OCI-LY3 (cell line): Measurements from ENCODE around the gene PEPD.

Source experiments
- H2AFZ ChIP-seq: fragments of 200-600, 300-600 bp; shearing (Covaris generic); 2 replicates; pipeline ENCODE4 v1.6.0; 2014; ENCODE audit warnings: antibody characterized with exemption, low read depth, low read length
- H3K27ac ChIP-seq: fragments of 200-600, 300-600 bp; sonication (generic); 2 replicates; pipeline ENCODE4 v1.5.1; 2014; ENCODE audit warnings: mild to moderate bottlenecking, low read length, moderate library complexity, mixed read lengths
- H3K27me3 ChIP-seq: fragments of 200-600, 300-600 bp; sonication (generic); 2 replicates; pipeline ENCODE4 v1.6.1; 2014; ENCODE audit warnings: low read depth, low read length, mixed read lengths
- H3K36me3 ChIP-seq: fragments of 200-600, 300-600 bp; sonication (generic); replicated peaks from 2 replicates; pipeline ENCODE3; 2014; ENCODE audit warnings: low read depth, low read length, mixed read lengths
- H3K4me1 ChIP-seq: fragments of 300-600, 200-600 bp; sonication (generic); 2 replicates; pipeline ENCODE4 v1.6.1; 2014; ENCODE audit warnings: low read length, mixed read lengths
- H3K4me2 ChIP-seq: fragments of 200-600, 300-600 bp; sonication (generic); 2 replicates; pipeline ENCODE4 v1.6.1; 2014; ENCODE audit warnings: low read length, mixed read lengths
- H3K4me3 ChIP-seq: fragments of 300-600, 200-600 bp; sonication (generic); 2 replicates; pipeline ENCODE4 v1.5.1; 2014; ENCODE audit warnings: antibody characterized with exemption, mild to moderate bottlenecking, low read length, moderate library complexity
- H3K79me2 ChIP-seq: fragments of 300-600, 200-600 bp; shearing (Covaris generic); 2 replicates; pipeline ENCODE4 v1.6.1; 2014; ENCODE audit warnings: mild to moderate bottlenecking, low read length, mixed read lengths
- H3K9ac ChIP-seq: fragments of 300-600, 200-600 bp; shearing (Covaris generic); 2 replicates; pipeline ENCODE4 v1.6.0; 2014; ENCODE audit warnings: mild to moderate bottlenecking, low read length, moderate library complexity
- H3K9me3 ChIP-seq: fragments of 200-600, 300-600 bp; shearing (Covaris generic); 2 replicates; pipeline ENCODE4 v1.6.1; 2014; ENCODE audit warnings: low read length, mixed read lengths; ENCODE audit not compliant: insufficient read depth
- H4K20me1 ChIP-seq: fragments of 200-600, 300-600 bp; sonication (generic); 2 replicates; pipeline ENCODE4 v1.6.1; 2016; ENCODE audit warnings: low read length, mixed read lengths; ENCODE audit not compliant: insufficient read depth
- EZH2phosphoT487 ChIP-seq: fragments of 200-600 bp; shearing (Covaris generic); IDR thresholded peaks from 2 replicates; pipeline ENCODE4 v1.6.1; 2018; ENCODE audit warnings: antibody characterized with exemption, mixed run types, low read depth
- TF ChIP-seq, protein P1 (sequence below): fragments of 200-600, 300-600 bp; sonication (generic); IDR thresholded peaks from 2 replicates; pipeline ENCODE4 v1.5.1; 2014; ENCODE audit warnings: antibody characterized with exemption, low read length, low read depth

PEPD gene

DNA sequence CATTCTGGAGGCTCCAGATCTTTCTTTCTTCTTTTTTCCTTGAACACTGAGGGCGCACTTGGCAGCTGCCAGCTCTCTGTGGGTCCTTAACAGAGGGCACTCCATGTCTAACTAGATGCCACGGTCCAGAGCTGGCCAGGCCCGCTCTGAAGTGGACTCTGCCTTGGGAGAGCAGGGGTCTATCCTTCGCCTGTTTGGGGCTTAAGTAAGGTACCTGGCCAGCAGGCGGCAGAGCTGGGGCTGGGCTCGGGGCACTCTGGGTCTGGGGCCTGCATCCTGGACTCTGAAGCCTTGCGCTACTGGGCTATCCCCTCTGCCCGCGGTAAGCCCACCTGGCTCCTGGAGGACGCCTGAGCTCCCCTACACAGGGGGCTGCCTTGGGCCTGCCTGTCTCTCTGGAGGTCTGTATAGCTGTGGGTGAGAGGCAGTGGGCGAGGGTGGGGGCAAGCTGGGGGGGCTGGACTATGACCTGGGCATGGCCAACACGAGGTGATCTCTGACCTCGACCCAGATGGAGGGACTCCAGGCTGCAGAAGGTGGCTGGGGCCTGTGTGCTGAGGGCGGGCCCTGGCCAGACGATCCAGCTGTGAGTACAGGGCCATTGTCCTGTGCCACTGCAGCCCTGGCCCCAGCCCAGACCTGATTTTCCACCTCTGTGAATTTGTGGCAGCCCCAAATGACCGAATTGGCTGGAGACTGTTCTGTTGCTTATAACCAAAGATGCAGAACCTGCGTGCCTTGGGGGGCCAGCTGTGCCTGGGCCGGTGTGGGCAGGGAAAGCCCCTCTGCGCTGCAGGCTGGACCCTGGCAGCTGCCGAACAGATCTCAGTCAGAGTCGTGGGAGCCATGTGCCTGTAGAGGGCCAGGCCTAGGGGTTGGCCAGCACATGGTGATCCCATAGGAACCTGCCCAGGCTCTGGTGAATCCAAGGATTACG, 121.6 kb downstream of the PEPD start:
- no peak overlapping the region for H3K4me3 ChIP-seq
- TF ChIP-seq EZH2phosphoT487, result no peak
- TF ChIP-seq, protein P1, sequence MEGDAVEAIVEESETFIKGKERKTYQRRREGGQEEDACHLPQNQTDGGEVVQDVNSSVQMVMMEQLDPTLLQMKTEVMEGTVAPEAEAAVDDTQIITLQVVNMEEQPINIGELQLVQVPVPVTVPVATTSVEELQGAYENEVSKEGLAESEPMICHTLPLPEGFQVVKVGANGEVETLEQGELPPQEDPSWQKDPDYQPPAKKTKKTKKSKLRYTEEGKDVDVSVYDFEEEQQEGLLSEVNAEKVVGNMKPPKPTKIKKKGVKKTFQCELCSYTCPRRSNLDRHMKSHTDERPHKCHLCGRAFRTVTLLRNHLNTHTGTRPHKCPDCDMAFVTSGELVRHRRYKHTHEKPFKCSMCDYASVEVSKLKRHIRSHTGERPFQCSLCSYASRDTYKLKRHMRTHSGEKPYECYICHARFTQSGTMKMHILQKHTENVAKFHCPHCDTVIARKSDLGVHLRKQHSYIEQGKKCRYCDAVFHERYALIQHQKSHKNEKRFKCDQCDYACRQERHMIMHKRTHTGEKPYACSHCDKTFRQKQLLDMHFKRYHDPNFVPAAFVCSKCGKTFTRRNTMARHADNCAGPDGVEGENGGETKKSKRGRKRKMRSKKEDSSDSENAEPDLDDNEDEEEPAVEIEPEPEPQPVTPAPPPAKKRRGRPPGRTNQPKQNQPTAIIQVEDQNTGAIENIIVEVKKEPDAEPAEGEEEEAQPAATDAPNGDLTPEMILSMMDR, result no peak
- no peaks in the 10 kb centered on the region for H3K36me3 ChIP-seq
- H4K20me1 ChIP-seq, result no peaks in the 10 kb centered on the region
- H3K27ac ChIP-seq, result no peak overlapping the region
- H3K4me2 ChIP-seq, result no peak overlapping the region
- H3K4me1 ChIP-seq, result peaks cover 14% of the 10 kb centered on the region
- H3K27me3 ChIP-seq, result no peaks in the 10 kb centered on the region
- H3K9ac ChIP-seq, result no peak overlapping the region
- H3K79me2 ChIP-seq, result no peaks in the 10 kb centered on the region
- no peaks in the 10 kb centered on the region for H3K9me3 ChIP-seq
- H2AFZ ChIP-seq, result no peak overlapping the region

DNA sequence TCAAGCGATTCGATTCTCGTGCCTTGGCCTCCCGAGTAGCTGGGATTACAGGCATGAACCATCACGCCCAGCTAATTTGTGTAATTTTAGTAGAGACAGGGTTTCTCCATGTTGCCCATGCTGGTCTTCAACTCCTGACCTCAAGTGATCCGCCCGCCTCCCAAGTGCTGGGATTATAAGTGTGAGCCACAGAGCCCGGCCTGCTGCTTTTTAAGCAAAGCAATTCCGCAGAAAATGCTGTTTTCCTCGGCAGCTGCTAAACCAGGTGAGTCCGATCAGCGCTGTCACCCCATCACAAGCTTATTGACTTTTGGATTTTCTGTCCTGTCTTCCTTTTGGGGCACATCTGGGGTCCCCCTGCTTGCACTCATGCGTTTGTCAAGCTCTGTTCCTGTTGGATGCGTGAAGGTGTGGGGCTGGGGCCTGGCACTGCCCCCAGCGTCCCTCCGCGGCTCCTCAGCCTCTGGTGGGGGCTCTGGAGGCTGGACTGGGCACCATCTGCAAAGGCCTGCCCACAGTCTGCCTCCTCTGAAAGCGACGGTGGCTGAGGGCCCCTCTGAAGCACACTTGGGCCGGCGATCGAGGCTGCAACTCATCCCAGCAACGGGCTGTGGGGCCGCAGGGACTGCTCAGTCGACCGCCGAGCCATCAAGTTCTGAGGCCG, 122.4 kb downstream of the PEPD start:
- no peaks in the 10 kb centered on the region for H3K27me3 ChIP-seq
- H3K9ac ChIP-seq, result no peak overlapping the region
- H3K4me1 ChIP-seq, result peaks cover 6% of the 10 kb centered on the region
- H4K20me1 ChIP-seq, result no peaks in the 10 kb centered on the region
- H3K36me3 ChIP-seq, result no peaks in the 10 kb centered on the region
- H3K4me3 ChIP-seq, result no peak overlapping the region
- no peak overlapping the region for H3K4me2 ChIP-seq
- H3K9me3 ChIP-seq, result no peaks in the 10 kb centered on the region
- TF ChIP-seq EZH2phosphoT487, result no peak
- TF ChIP-seq, protein P1, result no peak
- H2AFZ ChIP-seq, result no peak overlapping the region
- no peaks in the 10 kb centered on the region for H3K79me2 ChIP-seq
- no peak overlapping the region for H3K27ac ChIP-seq

DNA sequence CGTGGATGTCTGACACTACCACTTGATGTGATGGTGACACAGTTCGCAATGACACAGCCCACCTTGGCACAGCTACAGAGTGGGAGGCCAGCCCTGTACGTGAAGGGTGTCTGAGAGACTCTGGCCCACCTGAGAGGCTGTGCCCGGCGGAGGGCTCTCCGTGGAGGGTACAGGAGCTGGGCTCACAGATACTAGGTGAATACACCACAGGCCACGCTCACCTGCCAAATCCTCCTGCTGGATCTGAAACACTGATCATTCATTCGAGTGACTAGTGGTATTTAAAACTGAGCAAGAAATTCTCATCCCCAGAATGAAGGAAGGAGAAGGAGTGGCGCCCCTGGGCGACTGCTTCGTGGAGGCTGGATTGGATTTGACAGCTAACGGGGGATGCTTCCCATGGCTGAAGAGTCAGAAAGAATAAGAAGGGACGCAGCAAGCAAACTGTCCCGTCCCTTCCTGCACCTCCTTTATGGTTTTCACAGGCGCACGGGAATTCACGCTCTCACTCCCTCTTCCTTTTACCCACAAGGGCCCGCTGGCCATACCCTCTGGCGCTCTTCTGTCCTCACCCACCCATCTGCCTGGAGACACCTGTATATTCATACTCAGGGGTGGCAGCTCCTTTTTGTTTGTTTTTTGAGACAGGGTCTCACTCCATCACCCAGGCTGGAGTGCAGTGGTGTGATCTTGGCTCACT, 123.1 kb downstream of the PEPD start:
- H3K9ac ChIP-seq, result no peak overlapping the region
- H2AFZ ChIP-seq, result no peak overlapping the region
- no peaks in the 10 kb centered on the region for H4K20me1 ChIP-seq
- H3K9me3 ChIP-seq, result no peaks in the 10 kb centered on the region
- H3K4me2 ChIP-seq, result no peak overlapping the region
- H3K79me2 ChIP-seq, result no peaks in the 10 kb centered on the region
- TF ChIP-seq, protein P1, result no peak
- no peak for TF ChIP-seq EZH2phosphoT487
- H3K36me3 ChIP-seq, result no peaks in the 10 kb centered on the region
- H3K4me3 ChIP-seq, result no peak overlapping the region
- H3K27me3 ChIP-seq, result no peaks in the 10 kb centered on the region
- no peak overlapping the region for H3K27ac ChIP-seq
- H3K4me1 ChIP-seq, result no peaks in the 10 kb centered on the region
